Measurements from ENCODE around the gene IKBKE.
A peak's percentile ranks its signal among the peaks of the same experiment; 100 is the strongest.

Gene IKBKE

GRCh38 chr1:206526064-206526911, 56.0 kb downstream of the IKBKE start:
- FAIRE-seq (no peak), DNase-seq (ENCODE audit: extremely low spot score, insufficient read length, low read depth) (no peak)

GRCh38 chr1:206529425-206529824, 59.1 kb downstream of the IKBKE start:
- no peak for FAIRE-seq
- no peak for DNase-seq (ENCODE audit: extremely low spot score, insufficient read length, low read depth)

- FAIRE-seq, result no peak
- DNase-seq (ENCODE audit: extremely low spot score, insufficient read length, low read depth), result no peak
Observed at GRCh38 chr1:206532368-206532767, 62.1 kb downstream of the IKBKE start.

- DNase-seq (ENCODE audit: extremely low spot score, insufficient read length, low read depth), result no peak
- no peak for FAIRE-seq
Observed at GRCh38 chr1:206534552-206534951, 64.3 kb downstream of the IKBKE start.

- DNase-seq (ENCODE audit: extremely low spot score, insufficient read length, low read depth) (no peak), FAIRE-seq (no peak)
Observed at GRCh38 chr1:206535853-206536188, 65.5 kb downstream of the IKBKE start.

GRCh38 chr1:206537141-206537540, 66.9 kb downstream of the IKBKE start:
- no peak for FAIRE-seq
- no peak for DNase-seq (ENCODE audit: extremely low spot score, insufficient read length, low read depth)

- no peak for FAIRE-seq
- DNase-seq (ENCODE audit: extremely low spot score, insufficient read length, low read depth), result no peak
Observed at GRCh38 chr1:206538086-206538770, 68.0 kb downstream of the IKBKE start.

- DNase-seq (ENCODE audit: extremely low spot score, insufficient read length, low read depth) (no peak), FAIRE-seq (no peak)
Observed at GRCh38 chr1:206538901-206539640, 68.8 kb downstream of the IKBKE start.

- FAIRE-seq, result no peak
- DNase-seq (ENCODE audit: extremely low spot score, insufficient read length, low read depth), result no peak
Observed at GRCh38 chr1:206540044-206540780, 69.9 kb downstream of the IKBKE start.

GRCh38 chr1:206541236-206541833, 71.1 kb downstream of the IKBKE start:
- DNase-seq (ENCODE audit: extremely low spot score, insufficient read length, low read depth) (no peak), FAIRE-seq (no peak)

GRCh38 chr1:206544562-206545257, 74.4 kb downstream of the IKBKE start:
- DNase-seq (ENCODE audit: extremely low spot score, insufficient read length, low read depth), result peak; percentile 67
- peak; percentile 82 for FAIRE-seq

- no peak for FAIRE-seq
- DNase-seq (ENCODE audit: extremely low spot score, insufficient read length, low read depth), result no peak
Observed at GRCh38 chr1:206545351-206545750, 75.1 kb downstream of the IKBKE start.
